GM12878 (cell line): ENCODE results near the gene LRRN2. TPM values are rescaled to one million over a fixed set of nuclear protein-coding genes. Genes with fewer than 3 reads are reported as not detected.

Experiments used
- EZH2 ChIP-seq: IDR thresholded peaks from 2 replicates; pipeline ENCODE4 v1.6.1; 2012; ENCODE audit warnings: low read depth, mild to moderate bottlenecking, control low read depth, inconsistent platforms, low read length, borderline replicate concordance; ENCODE audit not compliant: control insufficient read depth
- GATAD2B ChIP-seq: fragments of 450-650 bp; conservative IDR thresholded peaks from 2 replicates; pipeline ENCODE4 v1.6.1; 2017; ENCODE audit warnings: low read depth, mild to moderate bottlenecking, moderate library complexity
- PRDM15 ChIP-seq: fragments of 450-650 bp; formaldehyde crosslinking; IDR thresholded peaks from 2 replicates; pipeline ENCODE4 v1.4.0; 2020; ENCODE audit warnings: mild to moderate bottlenecking, moderate library complexity
- REST ChIP-seq: IDR thresholded peaks from 2 replicates; pipeline ENCODE4 v1.6.1; 2012; ENCODE audit warnings: mild to moderate bottlenecking, low read depth, low read length
- SMARCA5 ChIP-seq: fragments of 450-650 bp; IDR thresholded peaks from 2 replicates; pipeline ENCODE4 v1.6.1; 2017; ENCODE audit warnings: mild to moderate bottlenecking
- SPI1 ChIP-seq: IDR thresholded peaks from 2 replicates; pipeline ENCODE4 v1.6.1; 2011; ENCODE audit warnings: low read depth, mild to moderate bottlenecking, low read length, moderate library complexity, borderline replicate concordance; ENCODE audit not compliant: insufficient read depth
- ZBTB11 ChIP-seq: fragments of 450-650 bp; formaldehyde crosslinking; IDR thresholded peaks from 2 replicates; pipeline ENCODE4 v1.5.0; 2022; ENCODE audit warnings: mild to moderate bottlenecking, missing genetic modification characterization
- ZNF592 ChIP-seq: fragments of 450-650 bp; IDR thresholded peaks from 2 replicates; pipeline ENCODE4 v1.6.1; 2017; ENCODE audit warnings: mild to moderate bottlenecking, moderate library complexity
- polyA plus RNA-seq, 11 experiments: library from polyadenylated mRNA; depleted of rRNA in 4 of 11; unstranded in 6 of 11; stranded (reverse) in 5 of 11; fragments of >200 nt; fragmentation: Nextera tagmentation in 4 of 11; fragmentation: Illumina TruSeq in 1 of 11; extraction: Ambion mirVana in 4 of 11; extraction: Trizol in 1 of 11; gene quantifications; 1 replicate in 1 of 11; 2 replicates in 10 of 11; pipeline versions ENCODE4 v1.2.1 to v1.2.3, GENCODE V29; 2011 to 2016; ENCODE audit warnings: inconsistent platforms in 2 of 11, missing spikeins in 2 of 11, low read depth in 1 of 11
- total RNA-seq, 4 experiments: library from RNA; depleted of rRNA in 3 of 4; stranded (reverse); fragments of >200 nt in 3 of 4; fragmentation: Illumina TruSeq in 1 of 4; extraction: Trizol in 1 of 4; gene quantifications; 2 replicates each; pipeline versions ENCODE4 v1.2.1 to v1.2.3, GENCODE V29; 2013 to 2021

Gene LRRN2
- total and polyA plus RNA-seq, 10 of the 15 experiments (the other 5 are each of a cell fraction or from before 2014, with no cell fraction given) = not detected

GRCh38 chr1:204605791-204606190, 79.7 kb downstream of the LRRN2 start (continued):
- TF ChIP-seq ZBTB11 (CRISPR knock-in tag) (no peak), SPI1 (no peak), REST (no peak), GATAD2B (no peak), ZNF592 (no peak), EZH2 (no peak), PRDM15 (no peak), SMARCA5 (no peak)
